HG03103 (cell line): ENCODE measurements around the gene PLA2G4F.

Experiments
- ATAC-seq: cut with Tn5 transposase; IDR thresholded peaks from one replicate; pipeline ENCODE4 v1.9.1; 2021; ENCODE audit warnings: low read depth; ENCODE audit not compliant: unreplicated experiment

Gene PLA2G4F

DNA sequence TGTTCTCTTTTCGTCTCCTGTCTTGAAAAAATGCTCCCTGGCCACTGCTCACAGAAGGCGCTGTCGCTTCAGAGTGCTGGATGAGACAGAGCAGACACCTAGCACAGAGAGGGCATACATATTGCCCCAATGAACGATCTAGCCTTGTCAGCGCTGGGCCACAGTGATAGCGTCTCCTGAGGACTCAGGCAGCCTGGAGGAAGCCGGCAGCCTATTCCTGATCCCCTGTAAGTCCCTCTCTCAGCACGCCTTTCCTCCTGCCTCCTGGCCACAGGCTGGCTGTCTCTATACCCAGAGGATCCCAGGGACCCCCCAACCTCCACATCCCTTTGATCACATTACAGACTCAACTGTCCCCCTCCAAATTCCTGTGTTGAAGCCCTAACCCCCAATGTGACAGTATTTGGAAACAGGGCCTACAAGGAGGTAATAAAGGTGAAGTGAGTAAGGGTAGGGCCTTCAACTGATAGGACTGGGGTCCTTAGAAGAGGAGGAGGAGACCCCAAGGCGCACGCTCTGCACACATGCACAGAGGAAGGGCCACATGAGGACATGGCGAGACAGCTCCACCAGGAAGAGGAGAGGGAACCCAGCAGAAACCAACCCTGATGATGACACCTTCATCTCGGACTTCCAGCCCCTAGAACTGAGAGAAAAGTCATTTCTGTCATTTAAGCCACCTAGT is 7.5 kb downstream of the PLA2G4F start:
- ATAC-seq = no peak

DNA sequence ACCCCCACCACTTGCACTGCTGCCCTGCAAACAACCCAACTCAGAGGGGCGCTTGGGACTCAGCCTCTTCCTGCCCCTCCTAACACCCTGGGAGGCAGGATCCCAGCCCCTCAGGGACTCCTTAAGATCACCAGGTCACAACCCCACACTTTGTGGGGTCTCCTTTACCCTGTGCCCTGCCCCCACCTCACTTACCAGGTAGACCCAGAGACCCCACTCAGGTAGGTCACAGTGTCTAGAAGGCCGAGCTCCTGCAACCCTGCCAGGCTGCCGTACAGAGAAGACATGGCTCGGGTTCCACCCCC is 9.1 kb downstream of the PLA2G4F start:
- no peak for ATAC-seq

GRCh38 chr15:42146551-42147430 is 9.6 kb downstream of the PLA2G4F start:
- no peak for ATAC-seq

DNA sequence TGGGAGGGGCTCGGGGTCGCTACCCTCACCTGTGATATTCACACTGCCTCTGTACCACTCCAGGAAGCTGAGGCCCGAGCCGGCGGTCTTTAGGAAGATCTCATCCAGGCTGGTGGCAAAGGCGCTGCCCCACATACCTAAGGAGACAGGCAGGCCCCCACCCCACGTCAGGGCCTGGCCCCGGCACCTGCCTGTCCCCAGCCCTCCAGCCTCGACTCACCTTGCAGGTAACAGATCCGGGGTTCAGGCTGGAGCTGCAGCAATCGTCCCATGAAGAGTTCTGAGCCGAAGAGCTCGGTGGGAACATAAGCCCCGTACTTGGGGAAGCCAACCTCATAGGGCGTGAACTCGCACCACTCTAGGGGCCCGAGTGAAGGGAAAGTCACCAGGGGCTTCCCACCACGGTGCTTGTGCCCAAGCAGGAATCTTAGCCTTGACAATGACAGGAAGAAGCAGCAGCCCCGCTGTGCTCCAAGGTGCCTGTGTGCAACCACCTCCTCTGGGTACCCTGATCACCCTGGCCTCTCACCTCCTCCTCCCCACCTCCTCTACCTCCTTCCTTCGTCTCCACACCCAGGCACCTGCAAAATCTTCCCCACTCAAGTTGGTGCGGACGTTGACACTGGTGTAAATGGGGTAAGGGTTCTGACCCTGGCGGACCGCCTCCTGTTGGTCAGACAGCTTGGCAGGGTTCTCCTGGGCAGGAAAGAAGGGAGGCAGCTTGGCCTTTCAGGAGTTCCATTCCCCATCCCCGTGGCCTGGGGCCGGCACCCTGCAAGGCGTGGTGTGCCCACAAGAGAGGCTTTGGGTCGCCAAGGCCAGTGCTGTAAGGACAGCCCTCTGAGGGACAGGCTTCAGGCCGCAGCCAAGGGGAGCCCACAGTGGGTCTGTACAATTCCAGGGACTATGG is 10.6 kb downstream of the PLA2G4F start:
- ATAC-seq = no peak

DNA sequence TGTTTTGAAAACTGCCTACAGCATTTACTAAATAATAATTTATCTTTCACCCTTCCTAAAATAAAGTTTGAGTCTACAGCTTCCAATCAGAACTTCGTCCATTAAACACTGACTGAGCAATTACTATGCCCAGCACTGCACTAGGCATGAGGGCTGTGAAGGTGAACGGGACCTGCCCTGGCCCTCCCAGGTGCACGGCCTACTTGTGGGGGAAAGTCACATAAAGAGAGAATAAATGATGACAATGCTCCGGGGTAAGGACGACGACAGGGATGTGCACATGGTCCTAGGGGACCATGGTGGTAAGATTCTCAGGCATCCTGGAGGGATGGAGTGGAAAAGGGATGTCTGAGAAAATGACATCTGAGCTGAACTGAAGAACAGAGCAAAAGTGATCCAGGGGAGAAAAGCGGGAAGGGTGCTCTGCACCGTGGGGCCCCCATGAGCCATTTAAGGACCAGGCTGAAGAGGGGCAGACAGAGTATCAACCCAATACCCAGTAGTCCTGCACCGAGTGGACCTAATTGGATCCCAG is 11.5 kb downstream of the PLA2G4F start:
- ATAC-seq = no peak

DNA sequence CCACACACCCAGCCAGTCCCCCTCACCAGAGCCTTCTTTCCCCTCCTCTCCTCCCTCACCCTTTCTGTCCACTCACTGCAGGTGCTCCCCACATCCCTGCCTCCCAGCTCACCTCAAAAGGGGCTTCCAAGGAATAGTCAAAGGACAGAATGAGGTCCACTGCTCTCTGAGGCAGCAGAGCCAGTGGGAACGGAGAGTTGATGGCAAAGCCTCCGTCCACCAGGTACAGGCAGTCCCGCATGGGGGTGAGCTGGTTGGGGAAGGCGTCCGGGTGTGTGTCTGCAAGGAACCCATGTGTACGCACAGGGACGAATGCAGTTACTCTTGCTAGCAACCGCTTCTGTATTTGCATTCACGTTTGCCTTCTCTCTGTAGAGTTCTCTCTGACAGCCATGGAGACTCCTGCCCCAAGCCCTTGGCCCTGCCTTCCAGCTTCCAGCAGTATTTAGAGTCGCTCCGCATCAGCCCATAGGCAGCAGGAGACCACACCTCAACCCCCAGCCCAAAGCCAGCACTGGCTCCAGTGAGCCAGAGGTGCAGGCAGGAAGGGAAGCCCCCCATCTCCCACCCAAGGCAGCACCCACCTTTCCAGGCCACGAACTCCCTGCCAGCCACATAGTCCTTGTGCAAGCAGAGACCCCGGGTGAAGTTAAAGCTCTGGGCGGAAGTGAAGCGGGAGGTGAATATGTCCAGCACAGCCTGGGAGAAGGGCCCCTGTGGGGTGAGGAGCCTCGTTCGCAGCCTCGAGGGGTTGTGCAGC is 12.4 kb downstream of the PLA2G4F start:
- ATAC-seq = no peak

DNA sequence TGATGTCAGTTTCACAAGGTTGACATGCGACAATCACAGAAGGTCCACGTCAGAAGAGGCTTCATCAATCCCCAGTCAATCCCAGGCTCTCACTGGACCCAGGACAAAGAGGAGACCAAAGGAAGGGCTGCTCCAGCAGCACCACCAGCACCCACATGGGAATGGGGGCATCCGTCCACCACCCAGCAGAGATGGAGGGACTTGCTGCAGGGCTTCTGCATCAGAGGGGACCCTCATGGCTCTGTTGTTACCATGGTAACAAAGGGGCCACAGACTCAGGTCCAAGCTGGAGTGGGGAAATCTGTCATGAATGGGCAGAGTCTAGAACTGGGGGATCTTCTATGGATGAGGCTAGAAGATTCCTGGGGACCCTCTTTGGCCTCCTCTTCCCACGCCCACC is 13.1 kb downstream of the PLA2G4F start:
- ATAC-seq = no peak

DNA sequence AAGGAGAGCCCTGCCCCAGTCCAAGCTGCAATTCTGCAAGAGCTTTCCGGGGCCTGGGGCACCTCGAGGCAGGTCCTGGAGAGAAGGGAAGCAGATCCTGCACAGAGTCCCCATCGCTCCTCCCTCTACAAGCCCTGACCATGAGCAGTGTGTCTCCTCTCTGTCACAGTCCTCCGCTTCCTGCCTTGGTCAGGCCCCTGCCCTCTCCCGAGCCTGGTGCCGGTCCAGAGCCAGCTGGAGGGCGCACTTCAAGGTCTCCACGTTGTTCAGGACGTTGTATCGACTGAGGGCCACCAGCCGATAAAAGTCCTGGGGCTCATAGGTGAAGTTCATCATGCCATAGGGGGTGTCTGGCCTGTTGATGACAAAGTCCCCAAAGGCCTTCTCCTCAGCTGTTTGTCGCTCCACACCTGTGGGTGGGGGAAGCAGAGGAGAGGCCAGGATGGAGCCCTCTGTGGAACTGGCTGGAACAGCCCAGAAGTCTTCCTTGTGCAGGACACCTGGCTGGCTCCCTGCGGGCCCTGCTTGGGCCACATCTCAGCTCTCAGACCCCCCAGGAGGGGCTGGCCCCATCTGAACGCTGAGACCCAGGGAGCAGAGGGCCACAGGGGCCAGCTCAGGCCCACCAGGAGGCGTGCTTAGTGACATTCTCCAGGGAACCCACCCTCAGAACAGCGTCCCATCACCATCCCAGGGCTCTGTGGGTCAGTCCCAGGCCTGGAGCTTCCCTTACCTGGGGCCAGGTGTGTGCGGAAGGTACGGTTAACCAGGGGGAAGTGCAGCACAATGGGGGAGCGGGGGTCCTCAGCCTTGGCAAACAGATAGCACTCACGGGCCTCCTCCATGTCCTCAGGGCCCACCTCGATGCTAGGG is 14.4 kb downstream of the PLA2G4F start:
- no peak for ATAC-seq

DNA sequence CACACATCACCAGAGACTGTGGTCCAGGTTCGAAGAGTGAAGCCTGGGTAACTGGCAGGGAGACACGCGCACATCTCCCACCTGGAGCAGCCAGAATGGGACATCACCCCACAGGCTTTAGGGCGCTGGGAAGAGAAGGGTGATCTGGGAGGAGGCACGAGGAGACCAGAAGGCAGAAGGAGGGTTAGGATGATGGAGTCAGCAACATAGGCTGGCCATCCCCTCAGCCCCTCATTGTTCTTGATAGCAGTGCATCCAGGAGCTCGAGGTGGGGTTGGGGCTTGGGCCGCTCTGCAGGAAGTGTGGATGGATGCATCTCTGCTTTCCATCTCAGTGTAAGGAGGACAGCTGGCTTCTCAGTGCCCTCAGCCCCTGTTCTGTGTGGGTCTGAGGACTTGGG is 15.2 kb downstream of the PLA2G4F start:
- no peak for ATAC-seq

GRCh38 chr15:42140383-42141070 is 15.9 kb downstream of the PLA2G4F start:
- ATAC-seq = no peak

DNA sequence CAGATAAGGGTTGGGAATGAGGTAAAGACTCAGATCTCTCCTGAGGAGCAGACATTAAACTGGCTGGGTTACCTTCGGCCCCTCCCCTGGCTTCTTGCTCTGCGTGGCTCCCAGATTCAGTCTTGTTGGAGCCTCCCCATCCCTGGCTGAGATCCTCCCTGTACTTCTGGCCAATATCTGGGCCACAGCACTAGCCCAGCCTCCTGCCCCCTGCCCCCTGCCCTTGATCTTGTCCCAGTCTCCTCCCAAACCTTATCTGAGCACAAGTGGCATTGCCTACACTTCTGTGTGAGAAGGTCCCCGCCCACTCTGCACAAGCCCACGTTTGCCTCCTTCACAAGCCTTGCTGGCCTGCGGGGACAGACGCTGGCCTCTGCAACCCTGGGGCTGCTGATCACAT is 16.8 kb downstream of the PLA2G4F start:
- ATAC-seq = no peak

DNA sequence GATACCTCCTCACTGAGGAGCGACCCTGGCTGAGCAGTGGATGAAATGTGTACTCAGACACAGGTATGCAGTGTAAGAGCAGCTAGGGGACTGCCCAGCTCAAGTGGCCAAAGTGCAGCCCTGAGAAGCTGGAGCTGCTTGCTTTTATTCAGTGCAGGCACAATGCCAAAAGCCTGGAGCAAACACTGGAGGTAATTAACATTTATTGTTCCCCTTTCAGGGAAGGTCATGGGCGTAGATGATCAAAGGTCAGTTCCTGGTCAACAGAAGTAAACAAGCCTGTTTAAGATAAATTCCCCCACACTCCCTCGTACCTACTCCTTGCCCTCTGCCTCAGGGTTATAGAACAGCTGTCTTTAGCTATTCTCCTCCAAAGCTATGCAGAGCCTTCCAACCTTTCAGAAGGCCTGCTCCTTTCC is 17.5 kb downstream of the PLA2G4F start:
- ATAC-seq = no peak

DNA sequence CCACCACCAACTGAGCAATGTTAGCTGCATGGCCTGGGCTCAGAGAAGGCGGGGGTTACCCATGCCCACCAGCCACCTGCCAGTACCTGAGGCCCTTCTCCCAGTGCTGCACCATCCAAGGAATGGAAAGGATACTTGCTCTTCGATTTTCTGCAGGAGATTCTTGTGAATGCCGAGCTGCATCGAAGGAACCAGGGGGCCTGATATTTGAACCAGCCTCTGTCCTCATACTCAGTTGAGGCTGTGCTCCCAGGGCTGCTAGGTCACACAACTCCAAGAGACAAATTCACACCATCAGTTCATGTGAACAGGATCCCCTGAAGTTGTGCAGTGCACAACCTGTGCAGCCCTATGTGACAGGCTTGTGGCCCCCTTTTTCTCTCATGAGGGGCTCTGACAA is 18.0 kb downstream of the PLA2G4F start:
- no peak for ATAC-seq

DNA sequence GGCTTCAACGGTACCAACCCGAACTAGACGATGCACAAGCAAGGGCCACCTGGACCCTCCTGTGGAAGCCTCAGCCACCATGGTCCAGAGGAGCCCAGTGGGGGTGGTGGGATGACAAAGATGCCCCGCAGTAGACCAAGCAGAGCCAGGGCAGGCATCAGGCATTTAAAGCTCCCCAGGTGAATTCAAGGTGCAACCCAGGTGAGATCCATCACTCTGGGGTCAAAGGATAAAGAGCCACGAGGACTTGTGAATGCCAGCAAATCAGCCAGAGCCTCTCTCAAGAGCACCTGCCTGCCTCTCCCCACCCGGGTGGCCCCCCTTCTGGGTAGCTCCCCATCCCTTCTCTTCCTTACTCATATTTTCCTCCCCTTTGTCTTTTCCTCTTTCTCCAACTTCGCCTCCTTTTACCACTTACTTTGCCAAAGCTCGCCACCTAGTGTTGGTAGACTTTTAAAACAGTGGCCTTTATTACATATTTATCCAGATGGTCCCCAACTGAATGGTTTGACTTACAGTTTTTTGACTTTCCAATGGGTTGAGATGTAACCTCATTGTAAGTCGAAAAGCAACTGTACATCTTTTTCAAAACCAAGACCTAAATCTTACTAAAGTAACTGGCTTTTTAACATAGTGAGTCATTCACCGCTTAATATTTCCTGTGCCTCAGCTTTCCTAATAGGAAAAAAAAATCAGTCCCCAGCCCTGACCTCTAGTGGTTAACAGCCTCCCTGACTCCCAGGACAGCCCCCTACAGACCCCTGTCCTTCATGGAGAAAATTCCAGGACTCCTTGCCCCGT is 18.8 kb downstream of the PLA2G4F start:
- ATAC-seq = no peak

DNA sequence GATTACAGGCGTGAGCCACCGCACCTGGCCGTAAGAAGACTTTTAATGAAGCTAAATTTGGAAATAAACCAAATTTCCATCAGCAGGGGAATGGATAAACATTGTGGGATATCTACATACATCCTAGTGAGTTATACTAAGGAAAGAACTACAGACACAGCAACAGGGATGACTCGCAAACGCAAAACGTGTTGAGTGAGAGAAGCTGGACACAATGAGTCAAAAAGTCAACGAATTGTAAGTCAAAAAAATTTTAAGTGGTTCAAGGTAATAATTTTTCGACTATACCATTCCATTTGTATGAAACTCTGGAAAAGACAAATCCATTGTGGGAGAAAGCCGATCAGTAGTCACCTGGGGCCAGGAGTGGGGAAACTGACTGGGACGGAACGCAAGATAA is 19.9 kb downstream of the PLA2G4F start:
- no peak for ATAC-seq

DNA sequence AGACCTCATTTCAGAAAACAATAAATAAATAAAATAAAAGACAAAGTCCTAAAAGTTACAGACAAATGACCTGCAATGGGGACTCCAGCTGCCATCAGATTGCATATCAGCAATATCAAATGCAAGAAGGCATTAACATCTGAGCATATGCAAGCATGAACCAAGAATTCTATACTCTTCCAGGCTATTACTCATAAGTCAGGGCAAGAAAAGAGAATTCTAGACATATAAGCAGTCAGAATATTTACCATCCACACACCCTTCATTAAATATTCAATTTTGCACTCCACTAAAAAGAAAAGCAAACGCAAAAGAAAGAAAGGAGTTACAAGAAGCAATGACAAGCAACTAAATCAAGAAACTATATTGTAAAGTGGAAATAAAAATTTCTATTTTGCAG is 21.1 kb downstream of the PLA2G4F start:
- no peak for ATAC-seq

DNA sequence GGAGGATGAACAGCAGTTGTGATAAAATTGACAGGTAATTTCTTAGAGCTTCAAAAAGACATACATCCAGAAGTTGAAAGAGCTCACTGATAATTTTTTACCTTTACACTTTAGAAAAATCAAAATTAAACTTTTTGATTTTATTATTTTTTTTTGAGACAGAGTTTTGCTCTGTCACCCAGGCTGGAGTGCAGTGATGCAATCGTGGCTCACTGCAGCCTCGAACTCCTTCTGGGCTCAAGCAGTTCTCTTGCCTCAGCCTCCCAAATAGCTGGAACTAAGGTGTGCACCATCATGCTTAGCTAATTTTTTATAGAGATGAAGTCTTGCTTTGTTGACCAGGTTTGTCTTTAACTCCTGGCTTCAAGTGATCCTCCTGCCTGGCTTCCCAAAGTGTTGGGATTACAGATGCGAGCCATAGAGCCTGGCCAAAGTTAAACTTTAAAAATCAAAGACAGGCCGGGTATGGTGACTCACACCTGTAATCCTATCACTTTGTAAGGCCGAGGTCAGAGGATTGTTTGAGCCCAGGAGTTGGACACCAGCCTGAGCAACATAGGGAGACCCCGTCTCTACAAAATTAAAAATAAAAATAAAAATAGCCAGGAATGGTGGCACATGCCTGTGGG is 21.7 kb downstream of the PLA2G4F start:
- ATAC-seq = no peak
